Retinal pigment epithelial cell (primary cell): ENCODE data around the gene DEFB131B.
"Not testable (repeated sequence)": the region's sequence is repeated elsewhere in the genome, so short reads cannot be mapped to it uniquely, and the experiment has no call there.

Source experiments
- DNase-seq: peaks from one replicate; pipeline ENCODE4 v3.0.0-alpha.2; 2010; ENCODE audit warnings: low read depth
- H3K4me3 ChIP-seq: 2 replicates; pipeline ENCODE4 v1.5.1; 2011; ENCODE audit warnings: mild to moderate bottlenecking, low read length, control low read depth, moderate library complexity
- CTCF ChIP-seq: conservative IDR thresholded peaks from 2 replicates; pipeline ENCODE4 v1.5.1; 2011; ENCODE audit warnings: low read depth, low read length, control low read depth, inconsistent platforms

The DEFB131B gene

GRCh38 chr11:71889181-71889872 lies 11.1 kb downstream of the DEFB131B start:
- not testable (repeated sequence) for DNase-seq, H3K4me3 ChIP-seq

GRCh38 chr11:71895961-71896360 lies 17.7 kb downstream of the DEFB131B start:
- no peak for DNase-seq
- TF ChIP-seq CTCF = no peak
- no peak overlapping the region for H3K4me3 ChIP-seq

GRCh38 chr11:71901137-71901536 lies 22.9 kb downstream of the DEFB131B start:
- H3K4me3 ChIP-seq = not testable (repeated sequence)
- peak; percentile 5 for DNase-seq

- no peak for DNase-seq
- no peak overlapping the region for H3K4me3 ChIP-seq
- TF ChIP-seq CTCF = no peak
These were observed 30.0 kb downstream of the DEFB131B start for GRCh38 chr11:71908218-71908617.

GRCh38 chr11:71910775-71911174 lies 32.5 kb downstream of the DEFB131B start:
- not testable (repeated sequence) for DNase-seq

DNA sequence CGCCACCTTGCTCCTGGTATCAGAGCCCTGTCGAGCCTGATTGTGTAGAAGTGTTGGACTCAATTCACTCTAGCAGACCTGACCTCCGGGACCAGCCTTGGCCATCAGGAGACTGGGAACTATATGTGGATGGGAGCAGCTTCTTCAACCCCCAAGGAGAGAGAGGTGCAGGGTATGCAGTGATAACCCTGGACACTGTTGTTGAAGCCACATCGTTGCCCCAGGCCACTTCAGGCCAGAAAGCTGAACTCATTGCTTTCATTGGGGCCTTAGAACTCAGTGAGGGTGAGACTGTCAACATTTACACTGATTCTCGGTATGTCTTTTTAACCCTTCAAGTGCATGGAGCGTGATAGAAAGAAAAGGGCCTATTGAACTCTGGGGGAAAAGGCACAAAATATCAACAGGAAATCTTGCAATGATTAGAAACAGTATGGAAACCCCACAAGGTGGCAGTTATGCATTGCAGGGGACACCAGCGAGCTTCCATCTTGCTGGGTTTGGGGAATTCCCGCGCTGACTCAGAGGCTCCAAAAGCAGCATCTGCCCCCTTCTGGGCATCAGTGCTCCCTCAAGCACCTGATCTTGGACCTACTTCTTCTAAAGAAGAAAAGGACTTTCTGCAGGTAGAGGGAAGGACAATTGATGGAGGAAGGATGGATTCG lies 33.2 kb downstream of the DEFB131B start:
- not testable (repeated sequence) for H3K4me3 ChIP-seq, DNase-seq

More at GRCh38 chr11:71910775-71911174, 32.5 kb downstream of the DEFB131B start:
- H3K4me3 ChIP-seq = not testable (repeated sequence)

- not testable (repeated sequence) for H3K4me3 ChIP-seq, DNase-seq
These were observed 33.7 kb downstream of the DEFB131B start for GRCh38 chr11:71911986-71912340.

GRCh38 chr11:71913756-71914526 lies 35.7 kb downstream of the DEFB131B start:
- DNase-seq = no peak
- no peak overlapping the region for H3K4me3 ChIP-seq
- no peak for TF ChIP-seq CTCF

GRCh38 chr11:71914617-71915189 lies 36.5 kb downstream of the DEFB131B start:
- no peak overlapping the region for H3K4me3 ChIP-seq
- no peak for DNase-seq
- TF ChIP-seq CTCF = no peak
